H1 (cell line): ENCODE measurements around the gene CHCHD6. TPM values are rescaled to one million over a fixed set of nuclear protein-coding genes. Genes with fewer than 3 reads are reported as not detected.

Experiments
- CEBPB ChIP-seq: IDR thresholded peaks from 2 replicates; pipeline ENCODE4 v1.6.1; 2012; ENCODE audit warnings: low read depth, low read length
- CHD1 ChIP-seq: IDR thresholded peaks from 2 replicates; pipeline ENCODE4 v1.6.1; 2012; ENCODE audit warnings: low read depth, low read length, improper control_type of control experiment
- CTCF ChIP-seq, 3 experiments: IDR thresholded peaks; 1 replicate in 2 of 3; 2 replicates in 1 of 3; pipeline versions ENCODE4 v1.5.1 to v1.6.1; 2011; ENCODE audit warnings: low read length in 3 of 3, mild to moderate bottlenecking in 3 of 3, inconsistent platforms in 2 of 3, low read depth in 1 of 3, moderate library complexity in 1 of 3; ENCODE audit not compliant: insufficient read depth in 1 of 3; ENCODE audit errors: control extremely low read depth in 1 of 3
- GABPA ChIP-seq: IDR thresholded peaks from 2 replicates; pipeline ENCODE4 v1.6.1; 2011; ENCODE audit warnings: mild to moderate bottlenecking, low read length, moderate library complexity, borderline replicate concordance; ENCODE audit not compliant: insufficient read depth
- HDAC2 ChIP-seq, 2 experiments: fragments of 300-600 bp in 1 of 2; sonication (generic) in 1 of 2; IDR thresholded peaks; 2 replicates each; pipeline ENCODE4 v1.6.1; 2011 to 2012; ENCODE audit warnings: low read depth in 2 of 2, low read length in 2 of 2, mild to moderate bottlenecking in 2 of 2, moderate library complexity in 2 of 2, borderline replicate concordance in 1 of 2, inconsistent platforms in 1 of 2
- HDAC6 ChIP-seq: IDR thresholded peaks from one replicate; pipeline ENCODE4 v1.7.1; 2012; ENCODE audit warnings: low read depth, mild to moderate bottlenecking, inconsistent platforms, low read length, moderate library complexity
- KDM1A ChIP-seq: fragments of 200-600, 300-600 bp; sonication (generic); IDR thresholded peaks from 2 replicates; pipeline ENCODE4 v1.7.1; 2016; ENCODE audit warnings: mild to moderate bottlenecking, low read length, borderline replicate concordance
- MAFK ChIP-seq: IDR thresholded peaks from 2 replicates; pipeline ENCODE4 v1.6.1; 2012; ENCODE audit warnings: low read depth, mild to moderate bottlenecking, improper control_type of control experiment, low read length
- MAX ChIP-seq: IDR thresholded peaks from 2 replicates; pipeline ENCODE4 v1.6.1; 2012; ENCODE audit warnings: inconsistent platforms
- PHF8 ChIP-seq: fragments of 200-600 bp; sonication (generic); conservative IDR thresholded peaks from 2 replicates; pipeline ENCODE4 v1.7.1; 2012; ENCODE audit warnings: low read depth, mild to moderate bottlenecking, inconsistent platforms, low read length, moderate library complexity
- POLR2A ChIP-seq, 2 experiments: IDR thresholded peaks; 1 replicate in 1 of 2; 2 replicates in 1 of 2; pipeline ENCODE4 v1.6.1; 2011; ENCODE audit warnings: low read depth in 2 of 2, low read length in 2 of 2, mild to moderate bottlenecking in 2 of 2; ENCODE audit errors: control extremely low read depth in 1 of 2
- RBBP5 ChIP-seq: IDR thresholded peaks from 2 replicates; pipeline ENCODE4 v1.7.1; 2012; ENCODE audit warnings: low read depth, mild to moderate bottlenecking, inconsistent platforms, low read length, moderate library complexity, borderline replicate concordance
- RXRA ChIP-seq: IDR thresholded peaks from 2 replicates; pipeline ENCODE4 v1.6.1; 2011; ENCODE audit warnings: low read depth, mild to moderate bottlenecking, low read length, moderate library complexity; ENCODE audit not compliant: insufficient read depth
- SAP30 ChIP-seq: fragments of 300-600 bp; sonication (generic); IDR thresholded peaks from 2 replicates; pipeline ENCODE4 v1.7.1; 2012; ENCODE audit warnings: low read length, moderate library complexity, mild to moderate bottlenecking, inconsistent platforms; ENCODE audit not compliant: insufficient read depth, insufficient replicate concordance
- SIN3A ChIP-seq, 2 experiments: IDR thresholded peaks in 1 of 2; conservative IDR thresholded peaks in 1 of 2; 2 replicates each; pipeline ENCODE4 v1.6.1; 2011 to 2012; ENCODE audit warnings: low read length in 2 of 2, improper control_type of control experiment in 1 of 2, low read depth in 1 of 2, mild to moderate bottlenecking in 1 of 2
- SP2 ChIP-seq: IDR thresholded peaks from 2 replicates; pipeline ENCODE4 v1.6.1; 2012; ENCODE audit warnings: mild to moderate bottlenecking, low read length, inconsistent platforms
- TCF12 ChIP-seq: IDR thresholded peaks from 2 replicates; pipeline ENCODE4 v1.6.1; 2011; ENCODE audit warnings: low read depth, mild to moderate bottlenecking, low read length
- ZNF274 ChIP-seq: IDR thresholded peaks from 2 replicates; pipeline ENCODE4 v1.7.0; 2012; ENCODE audit warnings: low read length, borderline replicate concordance; ENCODE audit errors: extremely low read depth
- polyA plus RNA-seq, 7 experiments: library from polyadenylated mRNA; depleted of rRNA in 3 of 7; stranded (reverse) in 5 of 7; unstranded in 2 of 7; fragments of >200 nt in 5 of 7; fragments of 200-250 nt in 2 of 7; gene quantifications; 1 replicate in 5 of 7; 2 replicates in 1 of 7; 4 replicates in 1 of 7; pipeline versions ENCODE4 v1.2.1 to v1.2.3, GENCODE V29; 2011 to 2013; ENCODE audit warnings: missing spikeins in 2 of 7, mixed read lengths in 2 of 7
- total RNA-seq: library from RNA; stranded (reverse); fragmentation: NEBNext Ultra II Directional; extraction: Animal tissue kit (Norgen Biotek cat#: 25700); gene quantifications from 2 replicates; pipeline ENCODE4 v1.2.1, GENCODE V29; 2021
- TF ChIP-seq, protein P1 (sequence below): IDR thresholded peaks from 2 replicates; pipeline ENCODE4 v1.6.1; 2012; ENCODE audit warnings: inconsistent platforms

The CHCHD6 gene
- total and polyA plus RNA-seq, 2 of the 8 experiments (the other 6 are each of a cell fraction or from before 2014, with no cell fraction given) = 32.4 to 37.6 TPM

- TF ChIP-seq CTCF (IDR thresholded peaks at IDR 0.05; ENCODE audit: control extremely low read depth in 1 of 3, insufficient read depth in 1 of 3, low read depth in 1 of 3, low read length in 3 of 3) = peak; percentile 15 to 35 (median 16); a peak in 3 of 4 replicates
- TF ChIP-seq GABPA = no peak
- no peak for TF ChIP-seq KDM1A
- TF ChIP-seq MAX = peak; percentile 91
- TF ChIP-seq SP2 = no peak
- TF ChIP-seq MAFK = no peak
- no peak for TF ChIP-seq CEBPB
- TF ChIP-seq SAP30 = peak; percentile 89
- TF ChIP-seq ZNF274 = no peak
- TF ChIP-seq RXRA = no peak
- 0 out of 2 replicates have a peak, but pooled peaks have one; percentile 33 for TF ChIP-seq PHF8
- TF ChIP-seq CHD1 = no peak
- peak; percentile 26 to 89; a peak in 2 of 4 replicates for TF ChIP-seq SIN3A (conservative IDR thresholded peaks at IDR 0.05 in 1 of 2, IDR thresholded peaks at IDR 0.05 in 1 of 2; ENCODE audit: low read depth in 1 of 2, low read length in 2 of 2)
- TF ChIP-seq HDAC6 = no peak
- no peak for TF ChIP-seq RBBP5
- TF ChIP-seq, protein P1, sequence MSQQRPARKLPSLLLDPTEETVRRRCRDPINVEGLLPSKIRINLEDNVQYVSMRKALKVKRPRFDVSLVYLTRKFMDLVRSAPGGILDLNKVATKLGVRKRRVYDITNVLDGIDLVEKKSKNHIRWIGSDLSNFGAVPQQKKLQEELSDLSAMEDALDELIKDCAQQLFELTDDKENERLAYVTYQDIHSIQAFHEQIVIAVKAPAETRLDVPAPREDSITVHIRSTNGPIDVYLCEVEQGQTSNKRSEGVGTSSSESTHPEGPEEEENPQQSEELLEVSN = peak; percentile 79
- no peak; a peak in 1 of 3 replicates for TF ChIP-seq POLR2A (IDR thresholded peaks at IDR 0.05; ENCODE audit: control extremely low read depth in 1 of 2, low read depth in 2 of 2, low read length in 2 of 2)
- TF ChIP-seq HDAC2 (IDR thresholded peaks at IDR 0.05; ENCODE audit: borderline replicate concordance in 1 of 2, low read depth in 2 of 2, low read length in 2 of 2) = peak; percentile 76 to 80; a peak in 2 of 4 replicates
- TF ChIP-seq TCF12 = no peak
Measured at GRCh38 chr3:126703512-126704493, at the start of gene CHCHD6 (continued).
